ENCODE measurements around the gene HMCN1. TPM values are rescaled to one million over a fixed set of nuclear protein-coding genes. Genes with fewer than 3 reads are reported as not detected.

The HMCN1 gene
- total RNA-seq, 1 donor from 2014 or later, result 3.4 TPM

GRCh38 chr1:185956881-185957280, 222.7 kb downstream of the HMCN1 start:
- Mint-ChIP-seq H3K9me3 (ENCODE audit: low read depth) (no peaks in the 10 kb centered on the region), H3K36me3 (ENCODE audit: insufficient read depth) (no peaks in the 10 kb centered on the region), H3K4me3 (ENCODE audit: low read depth) (no peak overlapping the region), H3K4me1 (ENCODE audit: low read depth) (no peaks in the 10 kb centered on the region), H3K27me3 (peaks cover 16% of the 10 kb centered on the region), H3K27ac (no peak overlapping the region)
- TF ChIP-seq, protein P1, sequence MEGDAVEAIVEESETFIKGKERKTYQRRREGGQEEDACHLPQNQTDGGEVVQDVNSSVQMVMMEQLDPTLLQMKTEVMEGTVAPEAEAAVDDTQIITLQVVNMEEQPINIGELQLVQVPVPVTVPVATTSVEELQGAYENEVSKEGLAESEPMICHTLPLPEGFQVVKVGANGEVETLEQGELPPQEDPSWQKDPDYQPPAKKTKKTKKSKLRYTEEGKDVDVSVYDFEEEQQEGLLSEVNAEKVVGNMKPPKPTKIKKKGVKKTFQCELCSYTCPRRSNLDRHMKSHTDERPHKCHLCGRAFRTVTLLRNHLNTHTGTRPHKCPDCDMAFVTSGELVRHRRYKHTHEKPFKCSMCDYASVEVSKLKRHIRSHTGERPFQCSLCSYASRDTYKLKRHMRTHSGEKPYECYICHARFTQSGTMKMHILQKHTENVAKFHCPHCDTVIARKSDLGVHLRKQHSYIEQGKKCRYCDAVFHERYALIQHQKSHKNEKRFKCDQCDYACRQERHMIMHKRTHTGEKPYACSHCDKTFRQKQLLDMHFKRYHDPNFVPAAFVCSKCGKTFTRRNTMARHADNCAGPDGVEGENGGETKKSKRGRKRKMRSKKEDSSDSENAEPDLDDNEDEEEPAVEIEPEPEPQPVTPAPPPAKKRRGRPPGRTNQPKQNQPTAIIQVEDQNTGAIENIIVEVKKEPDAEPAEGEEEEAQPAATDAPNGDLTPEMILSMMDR (IDR thresholded peaks at IDR 0.05; ENCODE audit: unreplicated experiment), result no peak
- no peak for DNase-seq (ENCODE audit: low spot score, unreplicated experiment)

DNA sequence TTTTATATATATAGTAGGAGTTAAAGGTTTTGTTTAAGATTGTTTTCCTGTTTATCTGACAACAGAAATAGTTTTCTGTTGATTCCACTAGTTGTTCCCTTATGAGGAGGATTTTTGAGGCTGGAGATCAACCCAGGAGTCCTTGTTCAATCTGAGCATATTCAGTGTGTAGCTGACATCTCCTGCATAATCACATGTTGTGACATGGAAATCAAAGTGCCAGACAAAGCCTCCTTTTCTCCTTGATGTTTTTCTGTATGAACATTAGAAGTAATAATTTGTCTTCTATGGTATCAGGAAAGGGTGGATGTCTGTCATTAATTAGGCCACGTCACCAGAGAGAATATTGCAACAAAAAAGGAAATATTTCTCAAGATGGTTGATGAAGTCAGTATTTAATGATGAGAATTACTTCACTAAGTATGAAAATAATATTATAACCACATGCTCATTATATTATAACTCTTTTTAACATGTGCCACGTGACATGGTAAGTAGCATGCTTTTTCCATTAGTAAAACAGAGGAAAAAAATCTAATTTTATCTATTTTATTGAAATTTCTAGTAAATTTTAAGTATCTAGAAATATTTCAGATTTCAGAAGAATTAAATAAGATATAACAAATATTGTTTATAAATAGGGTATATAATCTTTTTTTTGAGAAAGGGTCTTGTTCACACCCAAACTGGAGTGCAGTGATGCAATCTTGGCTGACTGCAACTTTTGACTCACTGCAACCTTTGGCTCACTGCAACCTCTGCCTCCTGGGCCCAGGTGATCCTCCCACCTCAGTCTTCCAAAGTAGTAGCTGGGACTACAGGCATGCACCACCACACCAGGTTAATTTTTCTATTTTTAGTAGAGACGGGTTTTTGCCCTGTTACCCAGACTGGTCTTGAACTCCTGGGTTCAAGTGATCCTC, 223.5 kb downstream of the HMCN1 start:
- TF ChIP-seq, protein P1 (IDR thresholded peaks at IDR 0.05; ENCODE audit: unreplicated experiment), result no peak
- Mint-ChIP-seq H3K4me3 (ENCODE audit: low read depth) (no peak overlapping the region), H3K27me3 (peaks cover 9% of the 10 kb centered on the region), H3K9me3 (ENCODE audit: low read depth) (no peaks in the 10 kb centered on the region), H3K4me1 (ENCODE audit: low read depth) (no peaks in the 10 kb centered on the region), H3K36me3 (ENCODE audit: insufficient read depth) (no peaks in the 10 kb centered on the region), H3K27ac (no peak overlapping the region)
- DNase-seq (ENCODE audit: low spot score, unreplicated experiment), result no peak

GRCh38 chr1:185960422-185961321, 226.5 kb downstream of the HMCN1 start:
- Mint-ChIP-seq H3K27me3 (no peaks in the 10 kb centered on the region), H3K27ac (no peak overlapping the region), H3K9me3 (ENCODE audit: low read depth) (no peaks in the 10 kb centered on the region), H3K4me3 (ENCODE audit: low read depth) (no peak overlapping the region), H3K4me1 (ENCODE audit: low read depth) (no peaks in the 10 kb centered on the region), H3K36me3 (ENCODE audit: insufficient read depth) (no peaks in the 10 kb centered on the region)
- no peak for DNase-seq (ENCODE audit: low spot score, unreplicated experiment)
- TF ChIP-seq, protein P1 (IDR thresholded peaks at IDR 0.05; ENCODE audit: unreplicated experiment), result no peak

- Mint-ChIP-seq H3K4me3 (ENCODE audit: low read depth) (no peak overlapping the region), H3K9me3 (ENCODE audit: low read depth) (no peaks in the 10 kb centered on the region), H3K27me3 (no peaks in the 10 kb centered on the region), H3K27ac (no peak overlapping the region), H3K36me3 (ENCODE audit: insufficient read depth) (no peaks in the 10 kb centered on the region), H3K4me1 (ENCODE audit: low read depth) (no peaks in the 10 kb centered on the region)
- no peak for DNase-seq (ENCODE audit: low spot score, unreplicated experiment)
- TF ChIP-seq, protein P1 (IDR thresholded peaks at IDR 0.05; ENCODE audit: unreplicated experiment), result no peak
Observed at GRCh38 chr1:185961664-185962063, 227.5 kb downstream of the HMCN1 start.

- no peak overlapping the region for H3K27ac Mint-ChIP-seq
- no peaks in the 10 kb centered on the region for H3K27me3 Mint-ChIP-seq
- no peaks in the 10 kb centered on the region for H3K9me3 Mint-ChIP-seq (ENCODE audit: low read depth)
- no peaks in the 10 kb centered on the region for H3K4me1 Mint-ChIP-seq (ENCODE audit: low read depth)
- TF ChIP-seq, protein P1 (IDR thresholded peaks at IDR 0.05; ENCODE audit: unreplicated experiment), result no peak
- no peak for DNase-seq (ENCODE audit: low spot score, unreplicated experiment)
- H3K36me3 Mint-ChIP-seq (ENCODE audit: insufficient read depth), result no peaks in the 10 kb centered on the region
- H3K4me3 Mint-ChIP-seq (ENCODE audit: low read depth), result no peak overlapping the region
Observed at GRCh38 chr1:185964946-185965345, 230.8 kb downstream of the HMCN1 start.

Data from progenitor cell of endocrine pancreas (in vitro differentiated cells).